Measurements from ENCODE around the gene SOS1. TPM values are rescaled to one million over a fixed set of nuclear protein-coding genes. Genes with fewer than 3 reads are reported as not detected.

Gene SOS1
- total and polyA plus RNA-seq, 2 donors (not counting 3 experiments of a cell fraction or from before 2014, with no cell fraction given), result 22.2 to 32.5 TPM

DNA sequence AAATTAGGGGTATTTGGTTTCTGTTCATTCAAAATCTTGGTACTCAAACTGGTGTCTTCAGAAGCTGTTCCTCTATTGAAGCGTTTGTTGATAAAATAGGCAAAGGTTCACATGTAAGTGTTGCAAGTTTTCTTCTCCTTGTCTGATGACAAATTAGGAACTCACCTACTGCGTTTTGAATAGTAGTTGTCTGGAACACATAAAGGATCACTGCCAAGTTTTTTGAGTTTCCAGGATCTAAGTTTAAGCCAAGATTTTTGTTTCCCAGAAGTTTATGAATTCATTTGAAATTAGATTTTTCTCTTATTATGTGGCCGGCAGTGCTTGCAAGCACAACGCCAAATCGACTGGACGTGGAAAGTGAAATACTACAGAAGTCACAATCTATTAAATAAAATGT is 145.8 kb downstream of the SOS1 start:
- dilution Hi-C loops (cut with MboI; ENCODE audit: extremely low pct_ligation_motif_present, low sequenced_read_pairs) (no loop called here), intact Hi-C loops (cut with micrococcal nuclease) (no loop called here)
- DNase-seq (ENCODE audit: low read depth, low spot score) (no peak), FAIRE-seq (no peak)
- H3K4me1 ChIP-seq (ENCODE audit: control insufficient read depth, extremely low read depth, insufficient read depth, low read length), result no peaks in the 10 kb centered on the region
- no peaks in the 10 kb centered on the region for H3K9me1 ChIP-seq (replicated peaks; ENCODE audit: control insufficient read depth, extremely low read depth, insufficient read depth, low read length)
- H3K27me3 ChIP-seq (ENCODE audit: control insufficient read depth in 2 of 2, insufficient read depth in 2 of 2, low read length in 2 of 2), result no peaks in the 10 kb centered on the region
- no peak for TF ChIP-seq POLR2A (IDR thresholded peaks at IDR 0.05; ENCODE audit: low read depth, low read length)
- no peak for TF ChIP-seq FOS (IDR thresholded peaks at IDR 0.05; ENCODE audit: borderline replicate concordance, insufficient read depth, low read length)
- TF ChIP-seq, protein P1, sequence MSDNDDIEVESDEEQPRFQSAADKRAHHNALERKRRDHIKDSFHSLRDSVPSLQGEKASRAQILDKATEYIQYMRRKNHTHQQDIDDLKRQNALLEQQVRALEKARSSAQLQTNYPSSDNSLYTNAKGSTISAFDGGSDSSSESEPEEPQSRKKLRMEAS (IDR thresholded peaks at IDR 0.05; ENCODE audit: insufficient read depth, insufficient read length), result no peak
- no peak for TF ChIP-seq POLR2AphosphoS5 (IDR thresholded peaks at IDR 0.05; ENCODE audit: insufficient read depth, low read depth, low read length)
- TF ChIP-seq MYC (IDR thresholded peaks at IDR 0.05; ENCODE audit: low read depth, low read length), result no peak
- no peak for TF ChIP-seq EZH2 (IDR thresholded peaks at IDR 0.05; ENCODE audit: borderline replicate concordance, low read depth, low read length, severe bottlenecking)
- no peak for TF ChIP-seq JUN (IDR thresholded peaks at IDR 0.05; ENCODE audit: borderline replicate concordance, insufficient read depth, insufficient read length, low read depth)
- no peak for TF ChIP-seq GATA2 (IDR thresholded peaks at IDR 0.05; ENCODE audit: insufficient read depth, insufficient read length, low read depth, low read length)
- TF ChIP-seq, protein P2, sequence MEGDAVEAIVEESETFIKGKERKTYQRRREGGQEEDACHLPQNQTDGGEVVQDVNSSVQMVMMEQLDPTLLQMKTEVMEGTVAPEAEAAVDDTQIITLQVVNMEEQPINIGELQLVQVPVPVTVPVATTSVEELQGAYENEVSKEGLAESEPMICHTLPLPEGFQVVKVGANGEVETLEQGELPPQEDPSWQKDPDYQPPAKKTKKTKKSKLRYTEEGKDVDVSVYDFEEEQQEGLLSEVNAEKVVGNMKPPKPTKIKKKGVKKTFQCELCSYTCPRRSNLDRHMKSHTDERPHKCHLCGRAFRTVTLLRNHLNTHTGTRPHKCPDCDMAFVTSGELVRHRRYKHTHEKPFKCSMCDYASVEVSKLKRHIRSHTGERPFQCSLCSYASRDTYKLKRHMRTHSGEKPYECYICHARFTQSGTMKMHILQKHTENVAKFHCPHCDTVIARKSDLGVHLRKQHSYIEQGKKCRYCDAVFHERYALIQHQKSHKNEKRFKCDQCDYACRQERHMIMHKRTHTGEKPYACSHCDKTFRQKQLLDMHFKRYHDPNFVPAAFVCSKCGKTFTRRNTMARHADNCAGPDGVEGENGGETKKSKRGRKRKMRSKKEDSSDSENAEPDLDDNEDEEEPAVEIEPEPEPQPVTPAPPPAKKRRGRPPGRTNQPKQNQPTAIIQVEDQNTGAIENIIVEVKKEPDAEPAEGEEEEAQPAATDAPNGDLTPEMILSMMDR (IDR thresholded peaks at IDR 0.05; ENCODE audit: extremely low read depth in 1 of 2, insufficient read depth in 1 of 2, low read depth in 1 of 2, low read length in 2 of 2), result no peak
- H4K20me1 ChIP-seq (replicated peaks; ENCODE audit: control insufficient read depth, extremely low read depth, insufficient read depth, low read length), result no peaks in the 10 kb centered on the region
- no peak overlapping the region for H3K27ac ChIP-seq (ENCODE audit: insufficient read depth, low read depth, low read length)
- CTCF ChIA-PET, result interaction anchor here (1.1 kb wide), 1 partner anchor 28 kb away, joined by 3 read pairs; no protein-coding TSS in a partner anchor
- H3K4me2 ChIP-seq (ENCODE audit: insufficient read depth, low read length), result no peak overlapping the region
- no peaks in the 10 kb centered on the region for H3K9me3 ChIP-seq (replicated peaks; ENCODE audit: control insufficient read depth, insufficient read depth, low read length)
- H3K4me3 ChIP-seq (replicated peaks in 1 of 3; ENCODE audit: insufficient read depth in 1 of 3, low read depth in 1 of 3, low read length in 3 of 3), result no peak overlapping the region
- POLR2A ChIA-PET, result no interaction called here
- H3K36me3 ChIP-seq (ENCODE audit: control insufficient read depth in 2 of 2, extremely low read depth in 1 of 2, insufficient read depth in 2 of 2, low read length in 2 of 2), result no peaks in the 10 kb centered on the region
- no peaks in the 10 kb centered on the region for H3K79me2 ChIP-seq (ENCODE audit: control insufficient read depth, insufficient read depth, low read length)
- no peak overlapping the region for H2AFZ ChIP-seq (ENCODE audit: low read depth, low read length)
- BruUV-seq (replicated peaks), result no TSS peak
- no peak overlapping the region for H3K9ac ChIP-seq (replicated peaks; ENCODE audit: extremely low read depth, insufficient read depth, low read length)
